T-helper 2 cell treated with Interferon-gamma antibody and Interleukin-4, amounts not matched to agents 5 μg/mL and 100 μg/mL, for 36 hours (primary cell): ENCODE measurements around the gene PIEZO2.
"Not testable (repeated sequence)": the region's sequence is repeated elsewhere in the genome, so short reads cannot be mapped to it uniquely, and the experiment has no call there.

ENCODE experiments used
- DNase-seq: peaks from one replicate; pipeline ENCODE4 v3.0.0; 2021; ENCODE audit warnings: low spot score
- H3K27ac Mint-ChIP-seq: one replicate; pipeline ENCODE4 v1.8.0; 2021; ENCODE audit warnings: mild to moderate bottlenecking, mixed read lengths
- H3K27me3 Mint-ChIP-seq: one replicate; pipeline ENCODE4 v1.8.0; 2021; ENCODE audit warnings: low read depth, mixed read lengths
- H3K36me3 Mint-ChIP-seq: one replicate; pipeline ENCODE4 v1.8.0; 2021; ENCODE audit warnings: low read depth, mixed read lengths
- H3K4me1 Mint-ChIP-seq: one replicate; pipeline ENCODE4 v1.8.0; 2021; ENCODE audit warnings: low read depth, mixed read lengths
- H3K4me3 Mint-ChIP-seq: one replicate; pipeline ENCODE4 v1.8.0; 2022; ENCODE audit warnings: mild to moderate bottlenecking, moderate library complexity, mixed read lengths
- H3K9me3 Mint-ChIP-seq: one replicate; pipeline ENCODE4 v1.8.0; 2021; ENCODE audit warnings: mixed read lengths

Gene PIEZO2

GRCh38 chr18:11149441-11150270 lies at the start of gene PIEZO2:
Gene PIEZO2, minus strand, starts transcription at chr18:11149569. Its CDS starts 981 bp downstream, at chr18:11148588.
- DNase-seq, result no peak
- no peak within 1 kb of the TSS for H3K27ac Mint-ChIP-seq
- H3K36me3 Mint-ChIP-seq, result no peaks in the 10 kb centered on the region
- H3K4me3 Mint-ChIP-seq, result no peak within 1 kb of the TSS
- no peaks in the 10 kb centered on the region for H3K4me1 Mint-ChIP-seq
- H3K27me3 Mint-ChIP-seq, result peaks cover 48% of the 10 kb centered on the region
- no peaks in the 10 kb centered on the region for H3K9me3 Mint-ChIP-seq

DNA sequence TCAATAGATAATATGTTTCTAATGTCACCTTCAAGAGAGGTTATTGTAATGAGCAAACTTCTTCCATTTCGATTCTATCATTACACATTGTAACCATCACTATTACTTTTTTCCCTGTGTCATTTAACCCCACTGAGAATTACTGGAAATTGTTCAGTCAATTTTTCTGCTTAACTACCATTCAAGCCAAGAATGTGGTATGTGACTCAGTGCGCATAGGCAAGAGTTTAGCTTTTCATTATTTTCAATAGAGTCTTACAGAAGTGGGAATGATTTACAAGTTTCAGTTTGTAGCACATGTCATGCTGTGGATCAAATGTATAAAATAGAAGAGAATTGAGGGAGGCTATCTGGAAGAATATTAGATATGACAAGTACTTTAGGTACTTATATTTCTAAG lies 34.3 kb upstream of the PIEZO2 start:
- no peaks in the 10 kb centered on the region for H3K4me1 Mint-ChIP-seq
- H3K4me3 Mint-ChIP-seq, result no peak overlapping the region
- H3K36me3 Mint-ChIP-seq, result no peaks in the 10 kb centered on the region
- no peaks in the 10 kb centered on the region for H3K27me3 Mint-ChIP-seq
- no peak overlapping the region for H3K27ac Mint-ChIP-seq
- H3K9me3 Mint-ChIP-seq, result no peaks in the 10 kb centered on the region
- no peak for DNase-seq

DNA sequence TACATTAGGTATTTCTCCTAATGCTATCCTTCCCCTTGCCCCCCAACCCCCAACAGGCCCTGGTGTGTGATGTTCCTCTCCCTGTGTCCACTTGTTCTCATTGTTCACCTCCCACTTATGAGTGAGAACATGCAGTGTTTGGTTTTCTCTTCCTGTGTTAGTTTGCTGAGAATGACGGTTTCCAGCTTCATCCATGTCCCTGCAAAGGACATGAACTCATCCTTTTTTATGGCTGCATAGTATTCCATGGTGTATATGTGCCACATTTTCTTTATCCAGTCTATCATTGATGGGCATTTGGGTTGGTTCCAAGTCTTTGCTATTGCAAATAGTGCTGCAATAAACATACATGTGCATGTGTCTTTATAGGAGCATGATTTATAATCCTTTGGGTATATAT lies 32.3 kb upstream of the PIEZO2 start:
- not testable (repeated sequence) for H3K9me3 Mint-ChIP-seq, H3K27me3 Mint-ChIP-seq, H3K4me1 Mint-ChIP-seq

GRCh38 chr18:11179959-11180519 lies 30.7 kb upstream of the PIEZO2 start:
- H3K4me1 Mint-ChIP-seq, result no peaks in the 10 kb centered on the region
- no peak overlapping the region for H3K4me3 Mint-ChIP-seq
- no peaks in the 10 kb centered on the region for H3K9me3 Mint-ChIP-seq
- H3K27me3 Mint-ChIP-seq, result no peaks in the 10 kb centered on the region
- H3K36me3 Mint-ChIP-seq, result no peaks in the 10 kb centered on the region
- H3K27ac Mint-ChIP-seq, result no peak overlapping the region
- DNase-seq, result no peak

More for the DNA sequence above, 32.3 kb upstream of the PIEZO2 start:
- H3K36me3 Mint-ChIP-seq, DNase-seq, H3K4me3 Mint-ChIP-seq, H3K27ac Mint-ChIP-seq: not testable (repeated sequence)

DNA sequence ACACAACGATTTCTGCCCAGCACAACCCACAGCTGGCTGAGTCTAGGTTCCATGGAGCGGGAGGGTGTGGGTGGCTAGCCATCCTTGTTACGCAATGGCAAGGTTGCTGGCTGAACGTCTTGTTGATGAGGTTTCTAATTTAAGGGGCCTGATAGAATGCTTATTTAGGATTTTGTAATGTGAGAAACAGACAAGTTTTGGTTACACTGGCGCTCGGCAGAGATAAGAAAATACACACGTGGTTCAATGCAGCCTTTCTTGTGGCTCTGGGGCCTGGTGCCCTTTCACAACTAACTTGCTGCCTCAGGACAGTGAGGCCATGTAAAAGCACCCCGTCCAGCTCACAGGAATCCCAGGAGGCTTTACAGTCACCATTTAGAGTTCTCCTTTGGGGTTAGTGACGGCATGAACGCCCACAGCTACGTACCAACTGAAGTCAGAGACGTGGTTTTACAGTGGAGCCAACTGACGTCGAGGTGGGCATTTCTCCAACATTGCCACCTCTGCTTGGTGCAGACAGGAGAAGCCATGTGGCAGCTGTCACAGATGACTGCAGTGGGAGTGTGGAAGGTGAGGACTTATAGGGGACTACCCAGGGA lies 29.7 kb upstream of the PIEZO2 start:
- H3K4me3 Mint-ChIP-seq, result no peak overlapping the region
- H3K27me3 Mint-ChIP-seq, result no peaks in the 10 kb centered on the region
- DNase-seq, result no peak
- H3K36me3 Mint-ChIP-seq, result no peaks in the 10 kb centered on the region
- no peaks in the 10 kb centered on the region for H3K4me1 Mint-ChIP-seq
- H3K9me3 Mint-ChIP-seq, result no peaks in the 10 kb centered on the region
- H3K27ac Mint-ChIP-seq, result no peak overlapping the region

GRCh38 chr18:11177382-11177781 lies 28.0 kb upstream of the PIEZO2 start:
- no peak for DNase-seq
- no peaks in the 10 kb centered on the region for H3K9me3 Mint-ChIP-seq
- H3K4me1 Mint-ChIP-seq, result no peaks in the 10 kb centered on the region
- H3K36me3 Mint-ChIP-seq, result no peaks in the 10 kb centered on the region
- no peak overlapping the region for H3K27ac Mint-ChIP-seq
- H3K27me3 Mint-ChIP-seq, result no peaks in the 10 kb centered on the region
- no peak overlapping the region for H3K4me3 Mint-ChIP-seq

DNA sequence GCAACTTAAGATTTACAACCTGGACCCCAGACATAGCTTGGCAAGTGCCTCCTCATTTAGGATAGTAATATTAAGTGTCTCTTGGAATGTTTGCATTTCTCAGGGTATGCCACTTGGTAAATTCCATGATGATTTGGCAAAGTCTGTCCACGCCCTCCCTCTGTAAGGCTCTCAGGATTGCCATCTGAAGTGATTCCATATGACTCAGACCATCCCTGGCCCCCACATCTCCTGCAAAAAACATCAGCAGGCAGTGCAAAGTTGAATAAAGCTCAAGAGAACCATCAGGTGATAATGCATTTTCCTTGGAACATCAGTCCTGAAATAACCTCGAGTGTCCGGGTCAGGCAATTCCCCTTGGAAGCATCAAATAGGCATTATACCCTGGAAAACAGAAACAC lies 27.1 kb upstream of the PIEZO2 start:
- Mint-ChIP-seq H3K4me1 (no peaks in the 10 kb centered on the region), H3K27ac (no peak overlapping the region), H3K9me3 (no peaks in the 10 kb centered on the region), H3K36me3 (no peaks in the 10 kb centered on the region), H3K27me3 (no peaks in the 10 kb centered on the region), H3K4me3 (no peak overlapping the region)
- DNase-seq, result no peak

DNA sequence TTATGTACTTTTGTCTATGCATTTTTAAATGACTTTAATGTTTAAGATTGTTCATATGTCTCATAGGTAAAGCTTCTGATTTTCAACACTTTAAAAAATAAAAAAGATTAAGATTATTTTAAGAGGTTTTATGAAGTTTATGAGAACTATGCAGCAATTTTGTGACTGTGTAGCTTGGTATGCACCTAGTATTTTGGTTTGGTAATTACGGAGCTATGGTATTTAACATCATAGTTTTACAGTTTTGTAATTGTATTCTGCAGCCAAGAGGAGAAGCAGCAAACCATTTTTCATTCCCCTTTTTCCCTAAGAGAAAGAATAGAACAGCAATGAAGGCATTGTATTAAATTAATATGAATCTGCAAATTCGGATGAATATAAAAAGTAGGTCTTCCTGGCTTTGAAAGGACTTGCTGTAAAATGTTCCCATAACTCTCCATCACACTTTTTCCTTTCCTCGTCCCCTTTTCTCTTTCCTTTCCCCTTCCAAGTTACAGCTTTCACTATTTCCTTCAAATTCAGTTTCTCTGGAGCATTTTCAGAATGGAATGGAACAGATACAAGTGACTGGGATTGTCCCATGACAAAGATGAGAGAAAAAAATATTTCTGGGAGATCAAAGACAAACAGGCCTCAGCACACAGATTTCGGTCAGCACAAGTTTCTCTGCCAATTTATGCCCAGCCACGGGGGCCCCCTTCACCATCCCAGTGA lies 26.1 kb upstream of the PIEZO2 start:
- Mint-ChIP-seq H3K27me3 (no peaks in the 10 kb centered on the region), H3K4me1 (no peaks in the 10 kb centered on the region), H3K27ac (no peak overlapping the region), H3K4me3 (no peak overlapping the region), H3K36me3 (no peaks in the 10 kb centered on the region), H3K9me3 (no peaks in the 10 kb centered on the region)
- no peak for DNase-seq

GRCh38 chr18:11174179-11174578 lies 24.8 kb upstream of the PIEZO2 start:
- not testable (repeated sequence) for H3K4me3 Mint-ChIP-seq, H3K27ac Mint-ChIP-seq, DNase-seq, H3K9me3 Mint-ChIP-seq, H3K27me3 Mint-ChIP-seq, H3K4me1 Mint-ChIP-seq, H3K36me3 Mint-ChIP-seq

- Mint-ChIP-seq H3K4me1 (no peaks in the 10 kb centered on the region), H3K36me3 (no peaks in the 10 kb centered on the region), H3K27ac (no peak overlapping the region), H3K4me3 (no peak overlapping the region), H3K9me3 (no peaks in the 10 kb centered on the region), H3K27me3 (no peaks in the 10 kb centered on the region)
- DNase-seq, result no peak
Measured at GRCh38 chr18:11167778-11168177, 18.4 kb upstream of the PIEZO2 start.

DNA sequence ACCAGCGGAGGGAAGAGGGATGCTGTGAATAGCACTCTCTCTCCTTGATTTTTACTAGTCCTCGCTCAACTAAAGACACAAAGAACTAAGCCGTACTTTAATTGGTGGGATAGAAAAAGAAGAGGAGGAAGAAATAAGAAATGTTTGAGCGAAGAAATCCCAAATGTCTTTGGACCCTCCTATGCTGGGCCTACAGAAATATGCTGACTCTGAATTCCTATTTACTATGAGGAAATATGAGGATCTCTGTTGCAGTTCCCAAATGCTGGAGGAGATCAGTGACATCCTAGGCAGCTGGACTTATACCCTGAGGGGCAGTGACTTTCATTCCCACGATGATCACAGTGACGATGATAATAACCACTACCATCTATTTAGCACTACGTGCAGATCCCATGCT lies 16.6 kb upstream of the PIEZO2 start:
- no peaks in the 10 kb centered on the region for H3K4me1 Mint-ChIP-seq
- DNase-seq, result no peak
- H3K4me3 Mint-ChIP-seq, result no peak overlapping the region
- H3K36me3 Mint-ChIP-seq, result no peaks in the 10 kb centered on the region
- H3K27me3 Mint-ChIP-seq, result no peaks in the 10 kb centered on the region
- H3K9me3 Mint-ChIP-seq, result no peaks in the 10 kb centered on the region
- H3K27ac Mint-ChIP-seq, result no peak overlapping the region

- Mint-ChIP-seq H3K27me3 (no peaks in the 10 kb centered on the region), H3K9me3 (no peaks in the 10 kb centered on the region), H3K4me3 (no peak overlapping the region), H3K4me1 (no peaks in the 10 kb centered on the region), H3K36me3 (no peaks in the 10 kb centered on the region), H3K27ac (no peak overlapping the region)
- DNase-seq, result no peak
Measured at GRCh38 chr18:11165138-11165537, 15.8 kb upstream of the PIEZO2 start.

DNA sequence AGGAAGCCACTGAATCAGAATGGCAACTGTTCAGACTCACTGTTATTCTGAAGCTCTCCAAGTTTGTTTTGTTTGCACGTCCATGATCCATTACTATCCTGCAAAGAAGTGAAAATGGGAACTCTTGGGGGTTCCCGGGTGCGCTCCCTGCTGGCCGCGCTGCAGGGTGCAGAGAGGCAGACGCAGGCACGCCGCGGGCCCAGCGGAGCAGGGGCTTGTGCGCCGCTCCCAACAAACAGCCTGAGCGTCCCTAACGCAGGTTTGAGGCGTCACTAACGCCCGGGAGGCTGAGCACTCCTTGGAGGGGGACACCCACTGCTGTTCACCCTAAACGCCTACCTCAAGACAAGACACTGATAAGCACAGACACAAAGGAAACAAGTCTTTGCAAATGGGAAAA lies 14.3 kb upstream of the PIEZO2 start:
- Mint-ChIP-seq H3K9me3 (no peaks in the 10 kb centered on the region), H3K36me3 (no peaks in the 10 kb centered on the region), H3K27ac (no peak overlapping the region), H3K4me3 (no peak overlapping the region), H3K27me3 (no peaks in the 10 kb centered on the region), H3K4me1 (no peaks in the 10 kb centered on the region)
- no peak for DNase-seq

DNA sequence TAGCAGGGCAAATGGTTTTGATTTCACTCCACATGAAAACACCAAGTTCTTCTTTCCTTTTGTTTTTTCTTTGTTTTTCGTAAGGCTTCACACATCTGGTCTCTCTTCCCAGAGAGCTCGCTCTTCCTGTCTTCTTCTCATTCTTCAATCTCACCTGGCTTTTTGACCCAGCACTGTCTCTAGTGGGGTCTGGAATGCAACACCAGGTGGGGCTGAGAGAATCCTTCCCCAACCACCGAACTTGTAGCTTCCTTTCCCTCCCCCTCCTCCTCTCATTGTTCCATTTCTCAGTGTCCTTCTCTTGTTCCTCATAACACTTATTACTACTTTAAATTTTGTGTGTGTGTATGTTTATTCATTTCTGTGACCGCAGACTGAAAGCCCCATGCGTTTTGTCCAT lies 13.5 kb upstream of the PIEZO2 start:
- Mint-ChIP-seq H3K4me1 (no peaks in the 10 kb centered on the region), H3K9me3 (no peaks in the 10 kb centered on the region), H3K36me3 (no peaks in the 10 kb centered on the region), H3K27me3 (no peaks in the 10 kb centered on the region), H3K4me3 (no peak overlapping the region), H3K27ac (no peak overlapping the region)
- no peak for DNase-seq
